ENCODE results near the gene LENG8. TPM values are rescaled to one million over a fixed set of nuclear protein-coding genes. Genes with fewer than 3 reads are reported as not detected.

LENG8 gene
- total and polyA plus RNA-seq, 2 experiments from 2014 or later = 42.1 to 74.3 TPM

- Histone ChIP-seq H4K20me1 (replicated peaks; ENCODE audit: insufficient read depth) (peaks cover 29% of the 10 kb centered on the region), H3K36me3 (ENCODE audit: insufficient read depth) (peaks cover 38% of the 10 kb centered on the region), H3K4me2 (no peak overlapping the region), H3K4me3 (no peak overlapping the region), H2AFZ (no peak overlapping the region), H3K27ac (ENCODE audit: low read depth) (no peak overlapping the region), H3K9me2 (ENCODE audit: insufficient read depth) (no peaks in the 10 kb centered on the region), H3K79me2 (replicated peaks; ENCODE audit: insufficient read depth) (peaks cover 51% of the 10 kb centered on the region), H3K27me3 (ENCODE audit: insufficient read depth) (no peaks in the 10 kb centered on the region), H3F3A (replicated peaks; ENCODE audit: low read depth) (no peaks in the 10 kb centered on the region), H3K4me1 (ENCODE audit: insufficient read depth) (peaks cover 9% of the 10 kb centered on the region)
- Mint-ChIP-seq H3K27me3 (ENCODE audit: insufficient read depth, low read depth, poor library complexity) (peaks cover 17% of the 10 kb centered on the region), H3K27ac (no peak overlapping the region), H3K9me3 (peaks cover 12% of the 10 kb centered on the region), H3K4me1 (peaks cover 16% of the 10 kb centered on the region), H3K36me3 (ENCODE audit: low read depth) (peaks cover 68% of the 10 kb centered on the region), H3K4me3 (no peak overlapping the region)
- no peak for TF ChIP-seq JUNB (IDR thresholded peaks at IDR 0.05; ENCODE audit: unreplicated experiment)
- TF ChIP-seq ZNF331 (CRISPR knock-in tag; IDR thresholded peaks at IDR 0.05; ENCODE audit: low read depth) = no peak
- no peak for TF ChIP-seq ETS1 (IDR thresholded peaks at IDR 0.05)
- TF ChIP-seq CTCF (conservative IDR thresholded peaks at IDR 0.05; ENCODE audit: low read depth in 2 of 2) = no peak
- no peak for TF ChIP-seq NANOG (IDR thresholded peaks at IDR 0.05; ENCODE audit: borderline replicate concordance)
- no peak for TF ChIP-seq EZH2 (IDR thresholded peaks at IDR 0.05; ENCODE audit: low read depth, unreplicated experiment)
- TF ChIP-seq, protein P1, sequence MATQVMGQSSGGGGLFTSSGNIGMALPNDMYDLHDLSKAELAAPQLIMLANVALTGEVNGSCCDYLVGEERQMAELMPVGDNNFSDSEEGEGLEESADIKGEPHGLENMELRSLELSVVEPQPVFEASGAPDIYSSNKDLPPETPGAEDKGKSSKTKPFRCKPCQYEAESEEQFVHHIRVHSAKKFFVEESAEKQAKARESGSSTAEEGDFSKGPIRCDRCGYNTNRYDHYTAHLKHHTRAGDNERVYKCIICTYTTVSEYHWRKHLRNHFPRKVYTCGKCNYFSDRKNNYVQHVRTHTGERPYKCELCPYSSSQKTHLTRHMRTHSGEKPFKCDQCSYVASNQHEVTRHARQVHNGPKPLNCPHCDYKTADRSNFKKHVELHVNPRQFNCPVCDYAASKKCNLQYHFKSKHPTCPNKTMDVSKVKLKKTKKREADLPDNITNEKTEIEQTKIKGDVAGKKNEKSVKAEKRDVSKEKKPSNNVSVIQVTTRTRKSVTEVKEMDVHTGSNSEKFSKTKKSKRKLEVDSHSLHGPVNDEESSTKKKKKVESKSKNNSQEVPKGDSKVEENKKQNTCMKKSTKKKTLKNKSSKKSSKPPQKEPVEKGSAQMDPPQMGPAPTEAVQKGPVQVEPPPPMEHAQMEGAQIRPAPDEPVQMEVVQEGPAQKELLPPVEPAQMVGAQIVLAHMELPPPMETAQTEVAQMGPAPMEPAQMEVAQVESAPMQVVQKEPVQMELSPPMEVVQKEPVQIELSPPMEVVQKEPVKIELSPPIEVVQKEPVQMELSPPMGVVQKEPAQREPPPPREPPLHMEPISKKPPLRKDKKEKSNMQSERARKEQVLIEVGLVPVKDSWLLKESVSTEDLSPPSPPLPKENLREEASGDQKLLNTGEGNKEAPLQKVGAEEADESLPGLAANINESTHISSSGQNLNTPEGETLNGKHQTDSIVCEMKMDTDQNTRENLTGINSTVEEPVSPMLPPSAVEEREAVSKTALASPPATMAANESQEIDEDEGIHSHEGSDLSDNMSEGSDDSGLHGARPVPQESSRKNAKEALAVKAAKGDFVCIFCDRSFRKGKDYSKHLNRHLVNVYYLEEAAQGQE (IDR thresholded peaks at IDR 0.05; ENCODE audit: unreplicated experiment) = no peak
- TF ChIP-seq EZH2phosphoT487 (IDR thresholded peaks at IDR 0.05; ENCODE audit: unreplicated experiment) = no peak
- TF ChIP-seq STAT1 (IDR thresholded peaks at IDR 0.05; ENCODE audit: unreplicated experiment) = no peak
- TF ChIP-seq CREB1 (CRISPR knock-in tag; IDR thresholded peaks at IDR 0.05; ENCODE audit: low read depth) = no peak
- TF ChIP-seq ZNF462 (CRISPR knock-in tag; IDR thresholded peaks at IDR 0.05) = no peak
- no peak for TF ChIP-seq POLR2AphosphoS5 (IDR thresholded peaks at IDR 0.05; ENCODE audit: low read depth)
- no peak for TF ChIP-seq ZNF114 (CRISPR knock-in tag; IDR thresholded peaks at IDR 0.05)
- ATAC-seq = no peak
- DNase-seq (ENCODE audit: low spot score) = no peak
Observed at GRCh38 chr19:54452626-54453025, 3.6 kb downstream of the LENG8 start.

All from GM23338 (cell line).